ENCODE results near the gene CYP27C1.

Gene CYP27C1

GRCh38 chr2:127175751-127176354 lies 44.2 kb downstream of the CYP27C1 start:
- DNase-seq (ENCODE audit: low read depth) = no peak
- no peak for TF ChIP-seq CTCF (conservative IDR thresholded peaks at IDR 0.05; ENCODE audit: low read depth, low read length)
- no peak overlapping the region for H3K4me3 ChIP-seq (ENCODE audit: low read length)

GRCh38 chr2:127175041-127175721 lies 44.9 kb downstream of the CYP27C1 start:
- no peak for TF ChIP-seq CTCF (conservative IDR thresholded peaks at IDR 0.05; ENCODE audit: low read depth, low read length)
- H3K4me3 ChIP-seq (ENCODE audit: low read length) = no peak overlapping the region
- DNase-seq (ENCODE audit: low read depth) = no peak

- DNase-seq (ENCODE audit: low read depth) = no peak
- no peak overlapping the region for H3K4me3 ChIP-seq (ENCODE audit: low read length)
- TF ChIP-seq CTCF (conservative IDR thresholded peaks at IDR 0.05; ENCODE audit: low read depth, low read length) = no peak
Observed at GRCh38 chr2:127174640-127175039, 45.5 kb downstream of the CYP27C1 start.

- no peak for DNase-seq (ENCODE audit: low read depth)
Observed at GRCh38 chr2:127174136-127174535, 46.0 kb downstream of the CYP27C1 start.

GRCh38 chr2:127173057-127173456 lies 47.0 kb downstream of the CYP27C1 start:
- peak; percentile 64 for DNase-seq (ENCODE audit: low read depth)
- no peak overlapping the region for H3K4me3 ChIP-seq (ENCODE audit: low read length)
- TF ChIP-seq CTCF (conservative IDR thresholded peaks at IDR 0.05; ENCODE audit: low read depth, low read length) = no peak

More at GRCh38 chr2:127174136-127174535, 46.0 kb downstream of the CYP27C1 start:
- peak; percentile 53 for TF ChIP-seq CTCF (conservative IDR thresholded peaks at IDR 0.05; ENCODE audit: low read depth, low read length)
- no peak overlapping the region for H3K4me3 ChIP-seq (ENCODE audit: low read length)

- no peak for TF ChIP-seq CTCF (conservative IDR thresholded peaks at IDR 0.05; ENCODE audit: low read depth, low read length)
- no peak overlapping the region for H3K4me3 ChIP-seq (ENCODE audit: low read length)
- DNase-seq (ENCODE audit: low read depth) = no peak
Observed at GRCh38 chr2:127172306-127172705, 47.8 kb downstream of the CYP27C1 start.

Data from retinal pigment epithelial cell (primary cell).